Measurements from ENCODE around the gene MAPRE3.

DNA sequence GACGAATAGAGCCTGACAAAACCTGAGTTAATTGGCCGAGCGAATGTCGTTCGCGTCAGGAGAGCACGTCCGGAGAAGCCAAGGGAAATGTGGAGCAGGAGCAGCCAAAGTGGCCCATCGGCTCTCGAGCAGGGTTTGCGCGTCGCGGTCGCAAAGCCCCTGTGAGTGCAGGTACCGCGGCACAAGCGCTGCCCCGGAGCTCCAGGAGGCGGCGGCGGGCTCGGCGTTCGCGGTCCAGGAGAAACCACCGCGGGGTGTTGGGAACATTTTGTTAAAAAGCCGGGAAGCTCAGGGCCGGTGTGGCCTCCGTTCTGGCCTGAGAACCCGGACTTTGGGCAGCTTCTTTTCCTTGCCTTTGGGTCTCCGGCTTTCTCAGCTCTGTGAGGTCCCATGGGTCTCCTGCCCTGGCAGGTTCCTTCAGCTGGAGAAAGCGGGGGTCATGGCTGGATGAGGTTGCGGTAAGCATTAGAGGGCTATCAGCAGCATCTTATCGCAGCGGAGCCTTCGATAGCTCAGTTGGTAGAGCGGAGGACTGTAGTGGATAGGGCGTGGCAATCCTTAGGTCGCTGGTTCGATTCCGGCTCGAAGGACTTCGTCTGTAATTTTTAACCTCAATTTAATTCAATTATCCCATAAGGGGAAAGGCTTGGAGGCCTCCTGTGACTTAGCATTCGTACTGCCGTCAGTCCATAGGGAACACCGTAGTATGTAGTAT is 80.0 kb downstream of the MAPRE3 start:
- TF ChIP-seq POLR2AphosphoS5 (IDR thresholded peaks at IDR 0.05; ENCODE audit: control insufficient read depth, insufficient read depth, low read depth, low read length) (no peak), ZFP36 (IDR thresholded peaks at IDR 0.05; ENCODE audit: low read depth, low read length, partially characterized antibody) (peak; percentile 22), ZNF121 (CRISPR knock-in tag; conservative IDR thresholded peaks at IDR 0.05) (no peak), HDAC1 (IDR thresholded peaks at IDR 0.05) (peak in 1 of 2 experiments; percentile 76; a peak in 1 of 4 replicates), FOXM1 (IDR thresholded peaks at IDR 0.05; ENCODE audit: low read depth) (no peak), FOXM1 (CRISPR knock-in tag; IDR thresholded peaks at IDR 0.05; ENCODE audit: low read depth) (0 out of 2 replicates have a peak, but pooled peaks have one; percentile 45), MYNN (IDR thresholded peaks at IDR 0.05) (peak; percentile 57; the same call in 1 of the 2 replicates), MYNN (CRISPR knock-in tag; IDR thresholded peaks at IDR 0.05) (no peak), ATF1 (CRISPR knock-in tag; IDR thresholded peaks at IDR 0.05) (no peak), ATF1 (tag; IDR thresholded peaks at IDR 0.05) (no peak), STAT5B (CRISPR knock-in tag; IDR thresholded peaks at IDR 0.05) (no peak), ZNF551 (CRISPR knock-in tag; IDR thresholded peaks at IDR 0.05) (0 out of 2 replicates have a peak, but pooled peaks have one; percentile 61), MYC (IDR thresholded peaks at IDR 0.05; ENCODE audit: low read depth, low read length) (no peak), MYC (CRISPR knock-in tag; IDR thresholded peaks at IDR 0.05; ENCODE audit: borderline replicate concordance, low read depth) (no peak)
- TF ChIP-seq, protein P1, sequence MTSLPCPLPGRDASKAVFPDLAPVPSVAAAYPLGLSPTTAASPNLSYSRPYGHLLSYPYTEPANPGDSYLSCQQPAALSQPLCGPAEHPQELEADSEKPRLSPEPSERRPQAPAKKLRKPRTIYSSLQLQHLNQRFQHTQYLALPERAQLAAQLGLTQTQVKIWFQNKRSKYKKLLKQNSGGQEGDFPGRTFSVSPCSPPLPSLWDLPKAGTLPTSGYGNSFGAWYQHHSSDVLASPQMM (CRISPR knock-in tag; IDR thresholded peaks at IDR 0.05): no peak
- TF ChIP-seq, protein P2, sequence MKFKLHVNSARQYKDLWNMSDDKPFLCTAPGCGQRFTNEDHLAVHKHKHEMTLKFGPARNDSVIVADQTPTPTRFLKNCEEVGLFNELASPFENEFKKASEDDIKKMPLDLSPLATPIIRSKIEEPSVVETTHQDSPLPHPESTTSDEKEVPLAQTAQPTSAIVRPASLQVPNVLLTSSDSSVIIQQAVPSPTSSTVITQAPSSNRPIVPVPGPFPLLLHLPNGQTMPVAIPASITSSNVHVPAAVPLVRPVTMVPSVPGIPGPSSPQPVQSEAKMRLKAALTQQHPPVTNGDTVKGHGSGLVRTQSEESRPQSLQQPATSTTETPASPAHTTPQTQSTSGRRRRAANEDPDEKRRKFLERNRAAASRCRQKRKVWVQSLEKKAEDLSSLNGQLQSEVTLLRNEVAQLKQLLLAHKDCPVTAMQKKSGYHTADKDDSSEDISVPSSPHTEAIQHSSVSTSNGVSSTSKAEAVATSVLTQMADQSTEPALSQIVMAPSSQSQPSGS (CRISPR knock-in tag; IDR thresholded peaks at IDR 0.05): no peak

All from K562 (cell line).